GM21381 (cell line): ENCODE measurements around the gene RAB27B.
"Not testable (repeated sequence)": the region's sequence is repeated elsewhere in the genome, so short reads cannot be mapped to it uniquely, and the experiment has no call there.

Experiments
- ATAC-seq: cut with Tn5 transposase; IDR thresholded peaks from one replicate; pipeline ENCODE4 v1.9.1; 2021; ENCODE audit warnings: mild to moderate bottlenecking, moderate library complexity; ENCODE audit not compliant: unreplicated experiment

The RAB27B gene

GRCh38 chr18:54813977-54814565 lies 14.2 kb upstream of the RAB27B start:
- no peak for ATAC-seq

- ATAC-seq = no peak
Observed at GRCh38 chr18:54815086-54815485, 13.2 kb upstream of the RAB27B start.

- ATAC-seq = not testable (repeated sequence)
Observed at GRCh38 chr18:54820785-54821275, 7.4 kb upstream of the RAB27B start.

- ATAC-seq = no peak
Observed at GRCh38 chr18:54822872-54823845, 5.1 kb upstream of the RAB27B start.

GRCh38 chr18:54824761-54825160 lies 3.5 kb upstream of the RAB27B start:
- ATAC-seq = no peak

GRCh38 chr18:54825601-54826344 lies 2.5 kb upstream of the RAB27B start:
- ATAC-seq = no peak

GRCh38 chr18:54828986-54829385 lies 709 bp downstream of the RAB27B start:
- ATAC-seq = no peak

- ATAC-seq = no peak
Observed at GRCh38 chr18:54829856-54830255, 1.6 kb downstream of the RAB27B start.

GRCh38 chr18:54830260-54830659 lies 2.0 kb downstream of the RAB27B start:
- ATAC-seq = no peak

- ATAC-seq = no peak
Observed at GRCh38 chr18:54830866-54831265, 2.6 kb downstream of the RAB27B start.

- ATAC-seq = no peak
Observed at GRCh38 chr18:54835944-54836343, 7.7 kb downstream of the RAB27B start.

GRCh38 chr18:54843314-54843713 lies 15.0 kb downstream of the RAB27B start:
- ATAC-seq = no peak

- ATAC-seq = no peak
Observed at GRCh38 chr18:54845787-54846186, 17.5 kb downstream of the RAB27B start.

GRCh38 chr18:54848121-54848520 lies 19.8 kb downstream of the RAB27B start:
- no peak for ATAC-seq

GRCh38 chr18:54849683-54850082 lies 21.4 kb downstream of the RAB27B start:
- no peak for ATAC-seq

GRCh38 chr18:54850598-54850997 lies 22.3 kb downstream of the RAB27B start:
- ATAC-seq = no peak

GRCh38 chr18:54852780-54853675 lies 24.8 kb downstream of the RAB27B start:
- ATAC-seq = no peak

- ATAC-seq = not testable (repeated sequence)
Observed at GRCh38 chr18:54855050-54855449, 26.8 kb downstream of the RAB27B start.

GRCh38 chr18:54856105-54856646 lies 27.9 kb downstream of the RAB27B start:
- no peak for ATAC-seq

- ATAC-seq = no peak
Observed at GRCh38 chr18:54857499-54857898, 29.2 kb downstream of the RAB27B start.
